Erythroblast (primary cell): ENCODE data around the gene ST3GAL2.

Source experiments
- DNase-seq, 2 experiments: peaks; one replicate each; lab custom pipeline; 2025; lab: John Stamatoyannopoulos, UW
- GATA1 ChIP-seq: IDR thresholded peaks from 2 replicates; pipeline ENCODE4 v1.6.1; 2011; ENCODE audit warnings: low read depth, mild to moderate bottlenecking, control low read depth, low read length, moderate library complexity
- POLR2A ChIP-seq: IDR thresholded peaks from 2 replicates; pipeline ENCODE4 v1.6.1; 2011; ENCODE audit warnings: mild to moderate bottlenecking, low read length

ST3GAL2 gene

GRCh38 chr16:70359552-70359951 lies 79.3 kb downstream of the ST3GAL2 start:
- peak; percentile 58 to 63 for DNase-seq
- TF ChIP-seq POLR2A: no peak

- TF ChIP-seq POLR2A (no peak), GATA1 (no peak)
- DNase-seq: peak in 1 of 2 experiments; percentile 23
These were observed 89.1 kb downstream of the ST3GAL2 start for GRCh38 chr16:70349783-70350182.

DNA sequence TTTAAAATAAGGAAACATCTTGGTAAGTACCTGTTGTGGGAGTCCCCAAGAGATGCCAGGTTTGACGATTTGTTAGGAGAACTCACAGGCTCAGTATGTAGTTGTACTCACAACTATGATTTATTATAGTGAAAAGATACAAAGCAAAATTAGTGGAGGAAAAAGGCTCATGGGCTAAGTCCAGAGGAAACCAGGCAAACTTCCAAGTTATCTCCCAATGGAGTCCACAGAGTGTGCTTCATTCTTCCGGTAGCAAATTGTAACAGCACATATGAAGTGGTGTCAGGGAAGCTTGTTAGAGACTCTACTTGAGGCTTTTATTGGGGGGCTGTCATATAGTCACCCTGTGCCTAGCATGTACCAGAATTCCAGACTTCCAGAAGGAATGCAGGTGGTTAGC lies 89.9 kb downstream of the ST3GAL2 start:
- DNase-seq: no peak
- TF ChIP-seq GATA1: no peak
- no peak for TF ChIP-seq POLR2A

DNA sequence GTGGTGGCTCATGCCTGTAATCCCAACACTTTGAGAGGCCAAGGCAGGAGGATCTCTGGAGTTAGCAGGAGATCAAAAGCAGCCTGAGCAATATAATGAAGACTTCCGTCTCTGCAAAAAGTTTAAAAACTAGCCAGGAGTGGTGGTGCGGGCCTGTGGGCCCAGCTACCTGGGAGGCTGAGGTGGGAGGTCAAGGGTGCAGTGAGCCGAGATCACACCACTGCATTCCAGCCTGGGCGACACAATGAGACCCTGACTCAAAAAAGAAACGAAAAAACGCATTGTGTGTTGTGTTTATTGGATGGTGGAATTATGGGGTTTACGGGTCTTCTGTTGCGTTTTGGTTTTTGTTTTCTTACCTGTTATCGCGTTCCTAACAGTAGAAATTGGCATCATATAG lies 93.1 kb downstream of the ST3GAL2 start:
- TF ChIP-seq POLR2A (no peak), GATA1 (no peak)
- no peak for DNase-seq

DNA sequence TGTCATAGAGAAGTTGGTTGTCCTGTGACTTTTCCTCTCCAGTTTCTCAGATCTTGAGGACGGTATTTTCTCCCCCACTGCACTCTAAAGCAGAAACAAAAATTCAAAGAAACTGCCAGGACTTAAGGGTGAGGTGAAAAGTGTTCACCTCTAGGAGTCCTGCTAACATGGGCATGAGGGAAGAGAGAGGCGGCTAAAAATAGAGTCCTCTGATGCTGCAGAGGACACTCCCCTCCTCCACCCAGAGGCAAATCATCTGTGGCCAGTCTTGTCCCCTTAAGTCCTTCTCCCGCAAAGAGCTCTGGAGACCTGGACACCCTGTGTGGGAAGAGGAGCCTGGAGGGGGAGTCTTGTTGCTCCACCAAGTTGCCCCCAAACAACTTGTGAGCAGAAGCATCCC lies 96.9 kb downstream of the ST3GAL2 start:
- no peak for DNase-seq
- TF ChIP-seq POLR2A (no peak), GATA1 (no peak)

GRCh38 chr16:70341600-70341999 lies 97.3 kb downstream of the ST3GAL2 start:
- no peak for TF ChIP-seq POLR2A
- no peak for TF ChIP-seq GATA1
- DNase-seq: no peak

- DNase-seq: no peak
- TF ChIP-seq GATA1: no peak
- no peak for TF ChIP-seq POLR2A
These were observed 101.1 kb downstream of the ST3GAL2 start for GRCh38 chr16:70337814-70338213.

DNA sequence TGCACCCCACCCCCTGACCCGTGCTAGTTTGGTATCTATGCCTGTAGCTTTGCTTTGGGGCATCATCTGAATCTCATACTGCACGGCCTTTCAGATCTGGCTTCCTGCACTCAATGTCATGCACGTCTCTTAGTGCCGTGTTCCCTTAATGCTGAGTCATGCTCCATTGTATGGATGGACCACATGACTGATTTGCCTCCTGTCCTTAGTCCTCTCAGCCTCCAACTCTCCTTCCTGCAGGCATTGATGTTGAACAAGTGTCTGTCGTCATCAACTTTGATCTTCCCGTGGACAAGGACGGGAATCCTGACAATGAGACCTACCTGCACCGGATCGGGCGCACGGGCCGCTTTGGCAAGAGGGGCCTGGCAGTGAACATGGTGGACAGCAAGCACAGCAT lies 106.2 kb downstream of the ST3GAL2 start:
- peak; percentile 13 to 14 for DNase-seq

DNA sequence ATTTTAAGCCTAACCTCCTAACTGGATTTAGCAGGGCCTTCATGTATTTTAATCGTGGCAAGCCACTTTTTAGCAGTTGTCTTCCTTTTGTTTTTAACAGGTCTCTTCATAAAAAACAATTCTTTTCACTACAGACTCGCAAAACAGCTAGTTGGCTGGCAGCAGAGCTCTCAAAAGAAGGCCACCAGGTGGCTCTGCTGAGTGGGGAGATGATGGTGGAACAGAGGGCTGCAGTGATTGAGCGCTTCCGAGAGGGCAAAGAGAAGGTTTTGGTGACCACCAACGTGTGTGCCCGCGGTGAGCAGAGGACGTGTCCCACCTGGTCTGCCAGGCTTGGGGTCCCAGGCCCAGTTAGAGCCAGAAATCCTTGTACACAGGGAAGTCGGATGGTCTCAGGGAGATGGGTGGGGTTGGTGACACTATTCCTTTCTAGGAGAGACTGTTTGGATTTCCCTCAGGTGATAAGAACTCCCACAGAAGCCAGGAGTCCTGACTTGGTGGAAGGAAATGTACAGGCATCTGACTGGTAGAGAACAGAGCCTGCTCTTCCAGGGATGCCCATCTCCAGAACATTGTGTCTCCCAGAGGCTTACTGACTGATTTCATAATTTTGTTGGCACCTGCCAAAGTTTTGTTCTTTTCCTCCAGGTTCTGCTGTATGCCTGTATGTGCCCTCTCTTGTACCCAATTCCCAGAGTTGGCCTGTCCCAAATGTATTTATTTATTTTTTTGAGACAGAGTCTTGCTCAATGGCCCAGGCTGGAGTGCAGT lies 107.1 kb downstream of the ST3GAL2 start:
- peak; percentile 22 to 41 for DNase-seq

GRCh38 chr16:70331091-70331490 lies 107.8 kb downstream of the ST3GAL2 start:
- TF ChIP-seq GATA1 (no peak), POLR2A (no peak)
- no peak for DNase-seq

More for the DNA sequence above, 107.1 kb downstream of the ST3GAL2 start:
- TF ChIP-seq POLR2A: no peak
- no peak for TF ChIP-seq GATA1
